ENCODE data around the gene ADAM10. TPM values are rescaled to one million over a fixed set of nuclear protein-coding genes. Genes with fewer than 3 reads are reported as not detected.

ADAM10 gene
- total and polyA plus RNA-seq, 11 donors, result 8.4 to 128 (median 67.0) TPM

DNA sequence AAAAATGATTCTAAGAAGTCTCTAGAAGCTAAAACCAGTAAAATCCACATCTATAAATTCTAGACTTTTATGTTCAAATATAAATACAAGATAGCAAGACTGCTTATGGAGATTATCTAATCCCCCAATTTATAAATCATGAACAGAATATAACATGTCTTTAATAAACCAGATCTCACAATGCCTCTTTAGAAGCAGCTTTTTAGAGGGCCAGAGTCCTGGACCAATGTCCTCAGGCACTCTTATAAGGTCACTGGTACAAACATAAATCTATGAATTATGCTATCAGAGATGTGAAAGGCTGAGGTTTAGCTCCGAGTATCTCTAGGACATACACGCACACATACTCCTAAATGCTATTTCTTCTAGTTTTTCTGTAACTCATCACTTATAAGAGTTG lies 78.3 kb downstream of the ADAM10 start:
- Histone ChIP-seq H3K4me1 (peaks cover 0 to 27% (median 2%) of the 10 kb centered on the region in 12 donors), H3K36me3 (peaks cover 0 to 15% (median 3%) of the 10 kb centered on the region in 9 donors), H3K9me3 (no peaks in the 10 kb centered on the region), H3K27ac (no peak overlapping the region), H3K27me3 (no peaks in the 10 kb centered on the region), H3K4me3 (no peak overlapping the region)
- DNase-seq (no peak), ATAC-seq (no peak)
- intact Hi-C loops (cut with DNase I), result no loop called here
- 87 to 94% (median 90%) methylated on average over 2 of the region's 2 CpGs for WGBS, 4 donors
- TF ChIP-seq, protein P1, sequence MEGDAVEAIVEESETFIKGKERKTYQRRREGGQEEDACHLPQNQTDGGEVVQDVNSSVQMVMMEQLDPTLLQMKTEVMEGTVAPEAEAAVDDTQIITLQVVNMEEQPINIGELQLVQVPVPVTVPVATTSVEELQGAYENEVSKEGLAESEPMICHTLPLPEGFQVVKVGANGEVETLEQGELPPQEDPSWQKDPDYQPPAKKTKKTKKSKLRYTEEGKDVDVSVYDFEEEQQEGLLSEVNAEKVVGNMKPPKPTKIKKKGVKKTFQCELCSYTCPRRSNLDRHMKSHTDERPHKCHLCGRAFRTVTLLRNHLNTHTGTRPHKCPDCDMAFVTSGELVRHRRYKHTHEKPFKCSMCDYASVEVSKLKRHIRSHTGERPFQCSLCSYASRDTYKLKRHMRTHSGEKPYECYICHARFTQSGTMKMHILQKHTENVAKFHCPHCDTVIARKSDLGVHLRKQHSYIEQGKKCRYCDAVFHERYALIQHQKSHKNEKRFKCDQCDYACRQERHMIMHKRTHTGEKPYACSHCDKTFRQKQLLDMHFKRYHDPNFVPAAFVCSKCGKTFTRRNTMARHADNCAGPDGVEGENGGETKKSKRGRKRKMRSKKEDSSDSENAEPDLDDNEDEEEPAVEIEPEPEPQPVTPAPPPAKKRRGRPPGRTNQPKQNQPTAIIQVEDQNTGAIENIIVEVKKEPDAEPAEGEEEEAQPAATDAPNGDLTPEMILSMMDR (IDR thresholded peaks at IDR 0.05), result no peak
- TF ChIP-seq POLR2A (IDR thresholded peaks at IDR 0.05), result no peak

DNA sequence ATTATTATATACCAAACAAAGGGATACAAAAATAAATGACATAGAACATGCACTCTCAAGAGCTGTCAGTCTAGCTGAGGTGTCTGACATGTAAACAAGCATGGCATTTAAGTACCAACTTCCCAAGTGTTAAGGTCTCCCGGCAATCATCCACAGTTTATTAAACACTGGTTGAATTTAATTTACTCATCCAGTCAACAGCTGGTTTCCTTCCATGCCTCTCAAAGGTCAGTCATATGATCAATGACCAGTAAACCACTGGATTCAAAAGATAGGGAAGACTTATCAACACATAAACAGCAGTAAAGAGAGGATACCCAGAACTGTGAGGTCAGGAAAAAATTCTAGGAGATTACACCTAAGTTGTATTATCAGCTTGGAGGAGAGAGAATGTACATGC lies 80.4 kb downstream of the ADAM10 start:
- WGBS, 4 donors, result 39 to 48% (median 43%) methylated on average over 1 of the region's 1 CpG
- Histone ChIP-seq H3K27ac (peak overlapping the region in 6 of 12 donors; percentile 20 to 60 (median 42)), H3K9me3 (no peaks in the 10 kb centered on the region), H3K4me1 (peaks cover 0 to 27% (median 2%) of the 10 kb centered on the region in 12 donors), H3K27me3 (no peaks in the 10 kb centered on the region), H3K36me3 (peaks cover 0 to 13% (median 9%) of the 10 kb centered on the region in 9 donors), H3K4me3 (no peak overlapping the region)
- TF ChIP-seq, protein P1 (IDR thresholded peaks at IDR 0.05), result no peak
- TF ChIP-seq POLR2A (IDR thresholded peaks at IDR 0.05), result no peak
- ATAC-seq (peak; percentile 80 to 85 (median 82)), DNase-seq (no peak)
- intact Hi-C loops (cut with DNase I), result loop anchor here in 2 of 10 donors (5.0 to 10.0 kb wide), 3 partner anchors 78 to 404 kb away; partner anchors contain the start of gene ADAM10 (in 1 of the 2)

DNA sequence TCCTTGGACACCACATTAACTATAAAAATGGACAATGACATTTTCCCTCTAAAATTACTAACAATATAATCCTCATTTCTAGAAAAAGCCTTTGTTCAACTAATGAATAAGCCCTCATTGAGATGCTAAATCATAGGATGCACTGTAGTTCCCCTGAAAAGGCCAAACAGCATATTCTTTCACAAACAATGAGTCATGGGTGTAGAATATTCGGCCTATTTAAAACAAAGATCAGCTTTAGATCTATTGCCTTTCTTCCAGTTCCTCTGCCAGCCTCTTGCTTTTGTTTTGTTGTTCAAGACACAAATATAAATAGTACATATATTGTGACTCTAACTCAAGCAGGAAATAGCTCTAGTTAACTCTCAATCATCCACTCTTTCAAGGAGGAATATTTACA lies 82.5 kb downstream of the ADAM10 start:
- WGBS, 4 donors, result 39 to 62% (median 55%) methylated on average over 1 of the region's 1 CpG
- H3K9me3 ChIP-seq, result no peaks in the 10 kb centered on the region
- peaks cover 0 to 33% (median 29%) of the 10 kb centered on the region in 9 donors for H3K36me3 ChIP-seq
- no peak overlapping the region for H3K4me3 ChIP-seq
- peaks cover 0 to 27% (median 2%) of the 10 kb centered on the region in 12 donors for H3K4me1 ChIP-seq
- TF ChIP-seq, protein P1 (IDR thresholded peaks at IDR 0.05), result no peak
- TF ChIP-seq POLR2A (IDR thresholded peaks at IDR 0.05), result no peak
- intact Hi-C loops (cut with DNase I), result loop anchor here in 2 of 10 donors (5.0 to 10.0 kb wide), 3 partner anchors 80 to 402 kb away; partner anchors contain the start of gene ADAM10 (in 1 of the 2)
- H3K27me3 ChIP-seq, result no peaks in the 10 kb centered on the region
- no peak for DNase-seq
- peak in 1 of 4 donors; percentile 20 for ATAC-seq
- peak overlapping the region in 1 of 12 donors; percentile 3 for H3K27ac ChIP-seq

DNA sequence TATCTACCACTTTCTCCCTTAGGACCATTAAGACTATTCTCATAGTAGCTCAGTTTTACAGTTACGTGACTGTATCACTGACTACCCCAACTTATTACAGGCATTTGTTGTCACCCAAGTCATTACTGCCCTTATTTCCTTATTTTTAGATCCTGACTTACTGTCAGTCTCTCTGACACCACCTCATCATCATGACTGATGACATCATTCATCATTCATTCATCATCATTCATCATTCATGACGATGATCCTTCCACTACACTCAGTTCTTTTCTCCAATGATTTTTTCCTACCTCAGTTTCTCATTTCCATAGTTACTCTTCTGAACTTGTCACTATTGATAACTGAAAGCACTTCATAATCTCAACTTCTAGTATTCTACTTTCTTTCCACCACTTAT lies 83.8 kb downstream of the ADAM10 start:
- H3K9me3 ChIP-seq, result no peaks in the 10 kb centered on the region
- TF ChIP-seq, protein P1 (IDR thresholded peaks at IDR 0.05), result no peak
- no peak for TF ChIP-seq POLR2A (IDR thresholded peaks at IDR 0.05)
- H3K4me1 ChIP-seq, result peaks cover 0 to 27% (median 2%) of the 10 kb centered on the region in 12 donors
- no peak overlapping the region for H3K27ac ChIP-seq
- no peak for ATAC-seq
- peaks cover 0 to 46% (median 40%) of the 10 kb centered on the region in 9 donors for H3K36me3 ChIP-seq
- no peak for DNase-seq
- H3K27me3 ChIP-seq, result no peaks in the 10 kb centered on the region
- no peak overlapping the region for H3K4me3 ChIP-seq
- intact Hi-C loops (cut with DNase I), result loop anchor here in 2 of 10 donors (5.0 to 10.0 kb wide), 3 partner anchors 82 to 401 kb away; partner anchors contain the start of gene ADAM10 (in 1 of the 2)
- 92 to 99% (median 96%) methylated on average over 2 of the region's 2 CpGs for WGBS, 4 donors
